ENCODE results near the gene RAB11FIP4.

The RAB11FIP4 gene

GRCh38 chr17:31428512-31428911 is 37.0 kb downstream of the RAB11FIP4 start:
- TF ChIP-seq CTCF (conservative IDR thresholded peaks at IDR 0.05): no peak

GRCh38 chr17:31431098-31431851 is 39.8 kb downstream of the RAB11FIP4 start:
- H3K27ac ChIP-seq: no peak overlapping the region
- TF ChIP-seq CTCF (conservative IDR thresholded peaks at IDR 0.05): no peak

More at GRCh38 chr17:31428512-31428911, 37.0 kb downstream of the RAB11FIP4 start:
- no peak overlapping the region for H3K27ac ChIP-seq

GRCh38 chr17:31431852-31432658 is 40.6 kb downstream of the RAB11FIP4 start:
- no peak overlapping the region for H3K27ac ChIP-seq
- no peak for TF ChIP-seq CTCF (conservative IDR thresholded peaks at IDR 0.05)

- TF ChIP-seq CTCF (conservative IDR thresholded peaks at IDR 0.05): no peak
- H3K27ac ChIP-seq: no peak overlapping the region
Measured at GRCh38 chr17:31433091-31433790, 41.8 kb downstream of the RAB11FIP4 start.

GRCh38 chr17:31433811-31434726 is 42.6 kb downstream of the RAB11FIP4 start:
- no peak overlapping the region for H3K27ac ChIP-seq
- no peak for TF ChIP-seq CTCF (conservative IDR thresholded peaks at IDR 0.05)

GRCh38 chr17:31434727-31435050 is 43.2 kb downstream of the RAB11FIP4 start:
- no peak overlapping the region for H3K27ac ChIP-seq
- TF ChIP-seq CTCF (conservative IDR thresholded peaks at IDR 0.05): no peak
